Neural progenitor cell (in vitro differentiated cells): ENCODE results near the gene TCEANC2. TPM values are rescaled to one million over a fixed set of nuclear protein-coding genes. Genes with fewer than 3 reads are reported as not detected.

Source experiments
- DNase-seq: peaks from one replicate; pipeline ENCODE4 v3.0.0-alpha.2; 2016; ENCODE audit warnings: low spot score
- H2AFZ ChIP-seq: fragments of 200-600 bp; sonication (generic); replicated peaks from 2 replicates; pipeline ENCODE4 v1.6.1; 2016; ENCODE audit warnings: antibody characterized with exemption
- H3F3A ChIP-seq: fragments of 200-600 bp; sonication (generic); 2 replicates; pipeline ENCODE4 v1.6.1; 2016; ENCODE audit warnings: antibody characterized with exemption, low read depth
- H3K27ac ChIP-seq: fragments of 200-600 bp; sonication (generic); 2 replicates; pipeline ENCODE4 v1.5.1; 2016; ENCODE audit warnings: mild to moderate bottlenecking
- H3K27me3 ChIP-seq: fragments of 200-600 bp; sonication (generic); 2 replicates; pipeline ENCODE4 v1.6.1; 2016; ENCODE audit warnings: mild to moderate bottlenecking, moderate library complexity
- H3K36me3 ChIP-seq: fragments of 200-600 bp; sonication (generic); 2 replicates; pipeline ENCODE4 v1.5.1; 2016
- H3K4me1 ChIP-seq: fragments of 200-600 bp; sonication (generic); 2 replicates; pipeline ENCODE4 v1.6.1; 2016; ENCODE audit warnings: mixed run types
- H3K4me2 ChIP-seq: fragments of 200-600 bp; sonication (generic); 2 replicates; pipeline ENCODE4 v1.6.1; 2016
- H3K4me3 ChIP-seq: fragments of 200-600 bp; sonication (generic); 2 replicates; pipeline ENCODE4 v1.5.1; 2016
- H3K79me2 ChIP-seq: fragments of 200-600 bp; sonication (generic); 2 replicates; pipeline ENCODE4 v1.6.1; 2016; ENCODE audit warnings: low read depth
- H3K9ac ChIP-seq: fragments of 200-600 bp; sonication (generic); 2 replicates; pipeline ENCODE4 v1.6.1; 2016
- H3K9me3 ChIP-seq: fragments of 200-600 bp; sonication (generic); 2 replicates; pipeline ENCODE4 v1.5.1; 2016; ENCODE audit warnings: low read depth
- H4K20me1 ChIP-seq: fragments of 200-600 bp; sonication (generic); 2 replicates; pipeline ENCODE4 v1.6.1; 2016; ENCODE audit warnings: low read depth
- H3K27ac Mint-ChIP-seq: 3 replicates; pipeline ENCODE4 v1.8.0; 2021; ENCODE audit warnings: mixed read lengths
- H3K27me3 Mint-ChIP-seq: 2 replicates; pipeline ENCODE4 v1.8.0; 2022; ENCODE audit warnings: low read depth, mild to moderate bottlenecking, inconsistent platforms, moderate library complexity, mixed read lengths; ENCODE audit not compliant: insufficient read depth
- H3K36me3 Mint-ChIP-seq: 3 replicates; pipeline ENCODE4 v1.8.0; 2021; ENCODE audit warnings: mixed read lengths
- H3K4me1 Mint-ChIP-seq: 3 replicates; pipeline ENCODE4 v1.8.0; 2021; ENCODE audit warnings: mixed read lengths
- H3K4me3 Mint-ChIP-seq: 3 replicates; pipeline ENCODE4 v1.8.0; 2021; ENCODE audit warnings: mild to moderate bottlenecking, moderate library complexity, mixed read lengths
- H3K9me3 Mint-ChIP-seq: 3 replicates; pipeline ENCODE4 v1.8.0; 2020; ENCODE audit warnings: mixed read lengths
- EZH2 ChIP-seq: fragments of 200-600 bp; sonication (generic); IDR thresholded peaks from 2 replicates; pipeline ENCODE4 v1.6.1; 2017; ENCODE audit warnings: antibody characterized with exemption, mild to moderate bottlenecking, moderate library complexity
- EZH2phosphoT487 ChIP-seq: fragments of 200-600 bp; sonication (generic); IDR thresholded peaks from 2 replicates; pipeline ENCODE4 v1.6.1; 2017; ENCODE audit warnings: antibody characterized with exemption
- total RNA-seq: library from RNA; depleted of rRNA; stranded (reverse); fragments of >200 nt; gene quantifications from 2 replicates; pipeline ENCODE4 v1.2.3, GENCODE V29; 2015; ENCODE audit warnings: low replicate concordance
- TF ChIP-seq, protein P1 (sequence below): fragments of 200-600 bp; sonication (generic); IDR thresholded peaks from 2 replicates; pipeline ENCODE4 v1.5.1; 2017; ENCODE audit warnings: antibody characterized with exemption, mild to moderate bottlenecking

The TCEANC2 gene
- total RNA-seq, 1 donor from 2014 or later: 11.6 TPM

DNA sequence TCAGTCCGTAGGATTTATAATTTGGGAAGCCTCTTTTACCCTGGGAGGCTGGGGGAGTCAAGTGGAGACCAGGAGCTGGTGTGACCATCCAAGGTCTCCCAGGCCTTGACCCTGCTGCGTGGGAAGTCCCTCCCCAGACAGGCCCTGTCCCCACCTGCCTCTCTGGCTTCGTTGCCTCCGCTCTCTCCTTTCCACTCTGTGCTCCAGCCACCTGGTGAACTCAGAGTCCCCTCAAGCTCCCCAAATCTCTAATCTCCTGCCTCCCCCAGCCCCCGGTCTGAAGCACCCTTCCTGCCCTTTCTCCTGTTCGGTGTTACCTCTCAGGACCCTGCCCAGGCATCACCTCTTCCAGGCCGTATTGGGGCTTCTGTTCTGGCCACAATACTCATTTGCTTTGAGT, 71.5 kb downstream of the TCEANC2 start:
- peak overlapping the region; percentile 44 for H3K27ac Mint-ChIP-seq
- H3K79me2 ChIP-seq: no peaks in the 10 kb centered on the region
- no peaks in the 10 kb centered on the region for H4K20me1 ChIP-seq
- DNase-seq: no peak
- H3K36me3 Mint-ChIP-seq: no peaks in the 10 kb centered on the region
- no peaks in the 10 kb centered on the region for H3K36me3 ChIP-seq
- TF ChIP-seq EZH2phosphoT487 (no peak), EZH2 (no peak)
- TF ChIP-seq, protein P1, sequence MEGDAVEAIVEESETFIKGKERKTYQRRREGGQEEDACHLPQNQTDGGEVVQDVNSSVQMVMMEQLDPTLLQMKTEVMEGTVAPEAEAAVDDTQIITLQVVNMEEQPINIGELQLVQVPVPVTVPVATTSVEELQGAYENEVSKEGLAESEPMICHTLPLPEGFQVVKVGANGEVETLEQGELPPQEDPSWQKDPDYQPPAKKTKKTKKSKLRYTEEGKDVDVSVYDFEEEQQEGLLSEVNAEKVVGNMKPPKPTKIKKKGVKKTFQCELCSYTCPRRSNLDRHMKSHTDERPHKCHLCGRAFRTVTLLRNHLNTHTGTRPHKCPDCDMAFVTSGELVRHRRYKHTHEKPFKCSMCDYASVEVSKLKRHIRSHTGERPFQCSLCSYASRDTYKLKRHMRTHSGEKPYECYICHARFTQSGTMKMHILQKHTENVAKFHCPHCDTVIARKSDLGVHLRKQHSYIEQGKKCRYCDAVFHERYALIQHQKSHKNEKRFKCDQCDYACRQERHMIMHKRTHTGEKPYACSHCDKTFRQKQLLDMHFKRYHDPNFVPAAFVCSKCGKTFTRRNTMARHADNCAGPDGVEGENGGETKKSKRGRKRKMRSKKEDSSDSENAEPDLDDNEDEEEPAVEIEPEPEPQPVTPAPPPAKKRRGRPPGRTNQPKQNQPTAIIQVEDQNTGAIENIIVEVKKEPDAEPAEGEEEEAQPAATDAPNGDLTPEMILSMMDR: no peak
- peaks cover 21% of the 10 kb centered on the region for H3K27me3 Mint-ChIP-seq
- H3K9me3 Mint-ChIP-seq: no peaks in the 10 kb centered on the region
- H3K4me3 ChIP-seq: no peak overlapping the region
- H3K27me3 ChIP-seq: peaks cover 22% of the 10 kb centered on the region
- H3F3A ChIP-seq: peaks cover 5% of the 10 kb centered on the region
- no peak overlapping the region for H3K4me2 ChIP-seq
- peaks cover 25% of the 10 kb centered on the region for H3K4me1 Mint-ChIP-seq
- no peak overlapping the region for H2AFZ ChIP-seq
- H3K9me3 ChIP-seq: no peaks in the 10 kb centered on the region
- no peak overlapping the region for H3K9ac ChIP-seq
- H3K4me3 Mint-ChIP-seq: no peak overlapping the region
- H3K27ac ChIP-seq: no peak overlapping the region
- peaks cover 6% of the 10 kb centered on the region for H3K4me1 ChIP-seq

DNA sequence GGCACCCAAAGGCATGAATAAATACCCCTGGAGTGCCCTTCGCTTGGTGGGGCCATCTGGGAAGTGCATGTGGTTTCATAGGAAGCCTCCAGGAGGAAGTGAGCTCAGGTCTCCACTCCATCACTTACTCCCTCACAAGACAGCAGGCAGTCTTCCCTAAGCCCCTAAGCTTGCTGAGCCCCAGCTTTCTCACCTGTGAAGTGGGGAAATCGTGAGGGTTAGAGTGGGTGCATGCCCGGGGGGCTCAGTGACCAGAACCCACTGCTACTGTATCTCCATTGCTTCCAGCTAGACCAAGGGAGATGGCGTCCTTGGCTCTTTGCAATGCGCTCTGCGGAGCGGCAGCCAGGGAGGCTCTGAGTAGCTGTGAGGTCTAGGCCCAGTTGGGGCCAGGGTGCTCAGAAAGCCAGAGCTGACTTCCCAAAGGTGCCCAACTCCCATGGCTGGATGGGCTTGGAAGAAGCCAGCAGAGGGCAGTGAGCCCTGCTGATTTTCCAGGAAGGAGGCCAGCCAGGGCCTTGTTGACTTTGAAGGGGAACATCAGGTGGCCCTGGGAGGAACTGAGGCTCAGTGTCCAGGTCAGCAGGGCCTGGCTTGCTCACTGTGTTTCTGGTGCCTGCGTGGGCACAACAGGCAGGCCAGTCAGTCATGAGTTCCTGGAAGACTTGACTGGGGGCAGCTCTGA, 72.1 kb downstream of the TCEANC2 start:
- Histone ChIP-seq H3K9me3 (no peaks in the 10 kb centered on the region), H3K79me2 (no peaks in the 10 kb centered on the region), H3K27ac (no peak overlapping the region), H3K4me3 (no peak overlapping the region), H2AFZ (no peak overlapping the region), H3K4me1 (peaks cover 6% of the 10 kb centered on the region), H3K9ac (no peak overlapping the region), H3F3A (peaks cover 5% of the 10 kb centered on the region), H3K4me2 (no peak overlapping the region), H4K20me1 (no peaks in the 10 kb centered on the region), H3K27me3 (peaks cover 22% of the 10 kb centered on the region), H3K36me3 (no peaks in the 10 kb centered on the region)
- H3K4me1 Mint-ChIP-seq: peaks cover 25% of the 10 kb centered on the region
- no peak overlapping the region for H3K4me3 Mint-ChIP-seq
- H3K36me3 Mint-ChIP-seq: no peaks in the 10 kb centered on the region
- TF ChIP-seq, protein P1: peak; percentile 35
- no peak for TF ChIP-seq EZH2phosphoT487
- no peak for TF ChIP-seq EZH2
- DNase-seq: peak; percentile 49
- H3K27ac Mint-ChIP-seq: peak overlapping the region; percentile 44
- H3K27me3 Mint-ChIP-seq: peaks cover 21% of the 10 kb centered on the region
- H3K9me3 Mint-ChIP-seq: no peaks in the 10 kb centered on the region

DNA sequence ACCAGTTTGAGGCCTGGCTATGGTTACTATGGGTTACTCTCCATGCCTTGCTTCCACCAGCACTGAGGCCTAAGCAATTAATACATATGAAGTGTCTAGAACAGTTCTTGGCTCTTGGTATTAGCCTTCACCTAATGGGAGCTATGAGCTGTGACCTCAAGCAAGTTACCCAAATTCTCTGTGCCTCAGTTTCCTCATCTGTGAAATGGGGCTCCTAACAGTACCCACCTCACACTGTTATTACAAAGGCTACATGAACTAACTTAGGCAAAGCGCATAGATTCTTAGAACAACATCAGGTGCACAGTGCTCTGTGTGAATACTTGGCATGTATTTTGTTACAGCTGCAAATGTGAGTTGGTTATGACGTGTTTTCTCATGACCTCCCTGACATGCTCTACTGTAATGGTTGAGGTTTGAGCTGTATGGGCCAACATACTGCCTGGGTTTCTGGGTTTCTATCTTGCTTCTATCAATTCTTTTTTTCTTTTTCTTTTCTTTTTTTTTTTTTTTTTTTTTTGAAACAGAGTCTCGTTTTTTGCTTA, 72.9 kb downstream of the TCEANC2 start:
- TF ChIP-seq, protein P1: no peak
- no peak for TF ChIP-seq EZH2
- no peak for TF ChIP-seq EZH2phosphoT487
- Histone ChIP-seq H3K4me1 (peaks cover under 1% of the 10 kb centered on the region), H3K4me3 (no peak overlapping the region), H3K27me3 (peaks cover 22% of the 10 kb centered on the region), H4K20me1 (no peaks in the 10 kb centered on the region), H2AFZ (no peak overlapping the region), H3K27ac (no peak overlapping the region), H3K4me2 (no peak overlapping the region), H3K9me3 (no peaks in the 10 kb centered on the region), H3K36me3 (no peaks in the 10 kb centered on the region), H3K79me2 (no peaks in the 10 kb centered on the region), H3F3A (peaks cover 5% of the 10 kb centered on the region), H3K9ac (no peak overlapping the region)
- H3K36me3 Mint-ChIP-seq: no peaks in the 10 kb centered on the region
- DNase-seq: no peak
- H3K4me1 Mint-ChIP-seq: peaks cover 23% of the 10 kb centered on the region
- no peak overlapping the region for H3K27ac Mint-ChIP-seq
- H3K27me3 Mint-ChIP-seq: peaks cover 21% of the 10 kb centered on the region
- H3K9me3 Mint-ChIP-seq: no peaks in the 10 kb centered on the region
- H3K4me3 Mint-ChIP-seq: no peak overlapping the region
